GM18519 (cell line): ENCODE results near the gene L2HGDH.
A peak's percentile ranks its signal among the peaks of the same experiment; 100 is the strongest.

Source experiments
- ATAC-seq: cut with Tn5 transposase; IDR thresholded peaks from one replicate; pipeline ENCODE4 v1.9.1; 2021; ENCODE audit warnings: mild to moderate bottlenecking, moderate library complexity; ENCODE audit not compliant: unreplicated experiment, low FRiP score

L2HGDH gene

DNA sequence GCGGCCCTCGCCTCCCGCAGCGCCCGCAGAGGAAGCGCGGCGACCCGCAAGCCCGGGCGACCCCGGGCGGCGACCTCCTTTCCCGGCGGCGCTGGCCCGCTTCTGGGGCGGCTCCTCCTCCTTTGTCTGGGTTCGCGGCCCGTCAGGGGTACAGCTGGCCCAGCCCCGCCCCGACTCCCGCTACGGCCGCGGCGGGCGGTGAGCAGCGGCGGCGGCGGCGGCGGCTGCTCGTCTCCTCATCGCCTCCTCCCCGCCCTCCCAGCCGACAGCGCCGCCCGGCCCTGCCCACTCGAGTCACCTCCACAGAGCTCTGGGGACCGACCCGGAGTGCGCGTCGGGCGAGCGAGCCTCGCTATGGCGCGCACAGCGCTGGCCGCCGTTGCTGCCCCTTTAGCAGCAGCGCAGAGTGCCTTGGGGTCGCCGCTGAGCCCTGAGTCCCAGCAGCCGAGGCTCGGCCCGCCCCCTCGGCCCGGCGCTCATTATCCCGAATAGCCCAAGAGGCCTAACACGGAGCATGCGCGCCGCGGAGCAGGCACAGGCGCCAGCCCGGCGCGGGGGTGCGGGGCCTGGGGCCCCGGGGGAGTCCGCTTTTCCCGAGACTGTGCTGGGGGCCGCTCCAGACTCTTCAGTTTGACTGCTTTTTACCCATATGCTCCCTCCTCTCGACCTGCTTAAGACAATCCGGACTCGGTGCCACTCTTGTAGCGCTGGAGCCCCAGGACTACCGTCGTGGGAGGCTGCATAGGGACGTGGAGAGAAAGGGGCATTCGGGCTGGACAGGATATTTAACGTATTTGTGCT lies 80.4 kb downstream of the L2HGDH start, which contains the start of gene SOS2:
SOS2 (minus strand) TSS at position 104 of the 801 bp plus-strand sequence. CDS start 295 bp downstream, outside the sequence.
- peak; percentile 69 for ATAC-seq

GRCh38 chr14:50230701-50231474 lies 81.1 kb downstream of the L2HGDH start:
- peak; percentile 17 for ATAC-seq

DNA sequence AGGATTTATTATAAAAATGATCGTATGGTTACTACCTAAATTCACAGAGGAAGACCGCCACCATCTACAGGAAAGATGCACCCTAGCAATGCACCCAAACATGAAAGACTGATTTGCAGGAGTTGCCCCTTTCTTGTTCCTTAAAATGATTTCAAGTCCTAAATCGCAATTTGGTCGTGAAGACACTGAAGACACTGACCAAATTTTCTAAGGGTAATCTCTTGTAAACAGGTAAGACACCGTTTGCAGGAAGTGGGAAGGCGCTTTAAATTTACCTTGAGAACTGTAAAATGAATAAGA lies 81.7 kb downstream of the L2HGDH start:
- no peak for ATAC-seq

DNA sequence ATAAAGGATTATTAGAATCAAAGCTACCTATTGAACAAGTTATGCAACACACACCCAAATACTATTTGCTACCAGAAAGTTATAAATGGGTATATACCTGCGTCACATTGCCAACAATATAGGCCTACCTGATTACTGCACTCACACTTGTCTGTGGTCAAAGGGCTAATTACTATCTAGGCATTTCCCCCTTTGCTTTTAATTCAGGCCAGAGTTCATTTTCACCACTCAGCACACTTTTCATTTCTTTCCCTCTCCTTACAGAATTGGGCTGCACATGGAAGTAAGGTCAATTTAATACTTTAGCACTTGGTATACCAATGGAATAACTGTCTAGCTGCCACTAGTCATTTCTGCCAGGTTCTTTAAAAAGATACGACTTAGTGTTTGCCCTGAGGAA lies 82.3 kb downstream of the L2HGDH start:
- ATAC-seq = no peak

DNA sequence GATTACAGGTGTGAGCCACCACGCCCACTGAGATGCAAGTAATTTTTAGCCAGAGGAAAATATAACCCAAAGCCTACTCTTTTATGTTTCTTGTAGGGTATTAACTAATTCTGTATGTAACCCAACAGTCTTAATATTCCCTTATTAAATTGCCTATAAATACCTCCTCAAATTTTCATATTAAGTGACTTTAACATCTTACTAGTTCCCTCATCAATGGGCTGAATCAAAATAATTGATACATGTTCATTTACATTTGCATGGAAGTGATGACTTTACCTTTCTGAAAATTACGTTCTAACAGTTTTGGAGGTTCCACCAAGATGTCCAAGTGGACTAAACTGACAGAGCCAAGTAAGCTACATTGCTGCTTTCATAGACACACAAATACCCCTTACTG lies 83.7 kb downstream of the L2HGDH start:
- ATAC-seq = no peak

DNA sequence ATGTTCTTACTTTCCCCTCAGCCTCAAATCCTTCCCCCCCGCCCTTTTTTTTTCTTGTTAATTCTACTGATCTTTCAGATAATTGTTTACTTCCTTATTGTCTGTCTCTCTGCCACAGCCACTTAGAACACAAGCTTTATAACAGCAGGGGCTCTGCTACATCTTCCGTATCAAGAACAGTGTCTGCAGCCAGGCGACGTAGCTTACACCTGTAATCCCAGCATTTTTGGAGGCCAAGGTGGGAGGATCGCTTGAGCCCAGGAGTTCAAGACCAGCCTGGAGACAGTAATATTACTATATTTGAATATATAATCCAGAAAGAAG lies 86.1 kb downstream of the L2HGDH start:
- ATAC-seq = no peak

- ATAC-seq = no peak
These were observed 86.7 kb downstream of the L2HGDH start for GRCh38 chr14:50225067-50225973.

DNA sequence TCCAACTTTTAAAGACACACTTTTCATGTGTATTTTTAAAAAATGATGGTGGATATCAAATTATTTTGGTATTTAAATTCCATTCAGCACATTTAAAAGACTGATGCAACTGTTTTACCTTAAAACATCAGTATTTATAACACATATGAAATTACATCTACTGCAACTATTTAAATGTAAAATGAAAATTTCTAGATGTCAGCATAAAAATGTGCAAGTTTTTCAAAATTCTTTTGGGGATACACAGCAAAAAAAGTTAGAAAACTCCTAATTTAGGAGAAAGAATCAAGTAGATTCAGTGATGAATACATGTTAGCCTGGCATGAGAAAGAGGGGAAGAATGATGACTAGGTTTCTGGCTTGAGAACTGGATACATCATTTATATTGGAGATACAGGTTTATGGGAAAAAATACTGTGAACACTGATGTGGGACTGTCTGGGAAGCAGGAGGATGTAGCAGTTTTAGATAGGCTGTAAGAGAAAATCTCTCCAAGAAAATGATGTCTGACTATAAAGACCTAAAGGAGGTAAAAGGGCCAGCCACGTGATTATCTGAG lies 89.9 kb downstream of the L2HGDH start:
- ATAC-seq = no peak

GRCh38 chr14:50218501-50218900 lies 93.5 kb downstream of the L2HGDH start:
- ATAC-seq = no peak

DNA sequence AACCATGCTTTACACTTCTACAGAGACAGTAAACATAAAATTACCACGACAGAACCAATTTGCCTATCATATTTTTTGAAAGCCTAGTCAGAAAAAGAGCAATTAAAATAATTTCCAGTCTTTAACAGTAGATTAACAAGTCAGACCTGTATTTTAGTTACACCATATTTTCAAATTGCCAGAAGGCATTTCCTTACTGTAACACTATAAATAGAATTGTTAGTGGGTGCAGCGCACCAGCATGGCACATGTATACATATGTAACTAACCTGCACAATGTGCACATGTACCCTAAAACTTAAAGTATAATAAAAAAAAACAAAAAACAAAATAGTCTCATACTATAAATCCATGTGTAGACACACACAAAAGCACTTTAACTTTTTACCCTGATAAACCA lies 96.6 kb downstream of the L2HGDH start:
- no peak for ATAC-seq

DNA sequence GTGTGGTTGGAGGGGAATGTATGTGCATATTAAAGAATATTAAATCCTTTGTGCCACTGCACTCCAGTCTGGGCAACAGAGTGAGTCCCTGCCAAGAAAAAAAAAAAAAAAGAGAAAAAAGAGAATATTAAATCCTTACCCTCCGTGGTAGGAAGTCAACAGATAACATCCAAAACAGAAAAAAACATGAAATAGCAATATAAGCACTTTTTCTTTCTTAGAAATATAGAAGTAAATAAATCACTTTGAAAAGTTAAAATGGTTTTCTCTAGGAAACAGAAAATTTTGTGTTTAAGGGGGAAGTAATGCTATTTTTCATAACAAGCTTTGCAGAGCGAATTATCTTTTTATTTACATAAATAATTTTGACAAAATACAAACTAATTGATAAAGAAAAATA lies 98.2 kb downstream of the L2HGDH start:
- ATAC-seq = no peak

GRCh38 chr14:50212726-50213125 lies 99.3 kb downstream of the L2HGDH start:
- ATAC-seq = no peak

DNA sequence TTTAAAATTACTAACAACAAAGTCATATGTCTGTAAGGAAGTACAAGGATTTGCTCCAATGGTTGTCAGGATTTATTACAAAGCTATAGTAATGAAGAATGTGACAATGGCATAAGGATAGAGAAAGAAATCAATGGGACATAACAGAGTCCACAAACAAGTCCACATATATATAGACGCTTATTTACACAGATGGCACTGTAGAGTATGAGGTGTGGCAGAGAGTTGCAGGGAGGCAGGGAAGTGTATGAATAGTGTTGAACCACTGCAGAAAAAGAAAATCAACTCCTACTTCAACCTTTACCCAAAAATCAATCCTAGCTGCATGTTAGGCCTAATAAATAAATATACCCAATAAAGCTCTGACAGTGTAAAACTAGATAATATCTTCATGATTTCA lies 102.0 kb downstream of the L2HGDH start:
- ATAC-seq = no peak

DNA sequence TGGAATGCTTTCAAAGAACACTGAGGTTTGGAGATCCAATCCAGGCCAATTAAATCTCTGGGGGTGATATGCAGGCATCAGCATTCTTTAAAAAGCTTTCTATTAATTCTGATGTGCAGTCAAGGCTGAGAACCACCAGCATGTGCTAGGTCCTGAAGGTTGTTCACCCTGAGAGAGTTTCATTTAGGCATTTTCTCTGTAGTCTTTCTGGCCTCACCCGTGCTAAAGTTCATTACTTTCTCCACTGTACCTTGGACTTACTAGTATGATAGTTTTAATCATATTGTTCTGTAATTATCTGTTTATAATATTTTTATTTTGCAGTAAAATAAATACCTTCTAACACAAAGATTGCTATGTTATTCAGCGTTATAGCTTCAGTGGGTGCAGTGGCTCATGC lies 113.5 kb downstream of the L2HGDH start:
- no peak for ATAC-seq

DNA sequence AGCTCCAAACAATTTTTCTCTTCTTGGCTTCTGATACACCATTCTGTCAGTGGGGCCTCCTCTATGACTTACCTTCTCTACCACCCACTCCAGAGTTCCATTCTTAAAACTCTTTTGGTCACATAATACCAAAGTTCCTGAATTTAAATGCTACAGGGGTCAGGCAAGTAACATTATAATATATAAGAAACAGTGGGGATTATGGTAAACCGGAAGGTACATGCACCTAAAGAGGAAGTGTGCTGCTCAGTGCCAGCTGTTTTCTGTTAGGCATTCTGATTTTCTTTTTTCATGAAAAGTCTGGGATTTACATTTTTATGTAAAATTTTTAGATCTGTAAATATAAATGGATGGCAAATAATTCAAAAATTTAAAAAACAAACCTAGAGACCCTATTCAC lies 120.5 kb downstream of the L2HGDH start:
- no peak for ATAC-seq
